Calu3 (cell line): Measurements from ENCODE around the gene MYB. TPM values are rescaled to one million over a fixed set of nuclear protein-coding genes. Genes with fewer than 3 reads are reported as not detected.
A peak's percentile ranks its signal among the peaks of the same experiment; 100 is the strongest.

Experiments
- BruUV-seq: library from RNA; stranded (reverse); fragments of 400-500 nt; replicated peaks from 2 replicates; lab custom pipeline; 2021; lab: Mats Ljungman, UMichigan
- CTCF ChIA-PET: fragments of 300-600 bp; sonication (Branson Sonifier 250); formaldehyde crosslinking; loops from one replicate; lab custom pipeline; 2022; ENCODE audit warnings: antibody characterized with exemption; lab: Charles Lee
- DNase-seq: peaks from one replicate; pipeline ENCODE4 v3.0.0; 2022
- H3K27ac Mint-ChIP-seq: one replicate; pipeline ENCODE4 v1.8.0; 2022; ENCODE audit warnings: mixed read lengths; ENCODE audit not compliant: unreplicated experiment
- H3K27me3 Mint-ChIP-seq: one replicate; pipeline ENCODE4 v1.8.0; 2022; ENCODE audit warnings: mixed read lengths; ENCODE audit not compliant: unreplicated experiment
- H3K36me3 Mint-ChIP-seq: one replicate; pipeline ENCODE4 v1.8.0; 2022; ENCODE audit warnings: mild to moderate bottlenecking, moderate library complexity, mixed read lengths; ENCODE audit not compliant: insufficient read depth, unreplicated experiment
- H3K4me1 Mint-ChIP-seq: one replicate; pipeline ENCODE4 v1.8.0; 2022; ENCODE audit warnings: mild to moderate bottlenecking, low read depth, mixed read lengths; ENCODE audit not compliant: unreplicated experiment
- H3K4me3 Mint-ChIP-seq: one replicate; pipeline ENCODE4 v1.8.0; 2022; ENCODE audit warnings: mild to moderate bottlenecking, low read depth, moderate library complexity, mixed read lengths; ENCODE audit not compliant: unreplicated experiment
- H3K9me3 Mint-ChIP-seq: one replicate; pipeline ENCODE4 v1.8.0; 2022; ENCODE audit warnings: low read depth, mixed read lengths; ENCODE audit not compliant: unreplicated experiment
- CTCF ChIP-seq: fragments of 200-600 bp; IDR thresholded peaks from one replicate; pipeline ENCODE4 v1.8.0; 2022; ENCODE audit warnings: antibody characterized with exemption; ENCODE audit not compliant: unreplicated experiment
- intact Hi-C: fragments of 100-400 bp; cut with micrococcal nuclease; formaldehyde crosslinking; loops from one replicate; pipeline ENCODE4 v1.10.0; 2022; ENCODE audit not compliant: unreplicated experiment
- total RNA-seq: library from RNA; stranded (reverse); gene quantifications from 2 replicates; pipeline ENCODE4 v1.2.3, GENCODE V29; 2022

Gene MYB
- total RNA-seq, 1 experiment from 2014 or later = 3.1 TPM

DNA sequence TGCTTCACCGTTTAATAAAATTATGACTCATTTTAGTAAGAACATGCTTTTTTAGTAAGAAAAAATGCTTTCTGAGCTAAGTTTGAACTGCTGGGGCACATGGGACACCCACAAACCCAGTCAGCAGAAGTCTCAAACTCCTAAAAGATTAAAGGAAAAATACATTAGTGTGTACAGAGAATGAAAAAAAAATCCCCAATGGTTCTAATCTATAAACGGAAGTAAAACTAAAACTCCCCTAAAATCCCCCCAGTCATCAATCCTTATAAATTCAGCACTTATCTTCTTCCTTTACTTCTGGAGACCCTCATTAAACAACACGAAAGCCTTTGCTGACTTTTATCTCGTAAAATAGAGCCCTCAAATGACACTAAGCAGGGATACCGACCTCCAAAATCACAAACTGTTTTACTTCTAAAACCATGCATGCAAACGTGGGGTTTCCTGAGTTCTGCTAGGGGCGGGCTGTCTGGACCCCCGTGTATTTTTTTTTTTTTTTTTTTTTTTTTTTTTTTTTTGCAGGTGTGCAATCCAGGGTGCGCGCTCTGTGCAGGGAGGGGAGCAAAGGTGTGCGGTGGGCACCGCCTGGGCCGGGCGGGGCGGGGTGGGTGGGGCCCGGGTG is 1.1 kb upstream of the MYB start:
- Mint-ChIP-seq H3K36me3 (peaks cover 27% of the 10 kb centered on the region), H3K27ac (no peak overlapping the region), H3K4me1 (no peaks in the 10 kb centered on the region), H3K9me3 (no peaks in the 10 kb centered on the region), H3K4me3 (peak overlapping the region; percentile 84), H3K27me3 (no peaks in the 10 kb centered on the region)
- no TSS peak for BruUV-seq
- intact Hi-C loops = no loop called here
- CTCF ChIA-PET = interaction anchor here (0.7 to 0.9 kb wide), 2 partner anchors 90 to 347 kb away, joined by 3 to 7 read pairs; no protein-coding TSS in a partner anchor
- no peak for DNase-seq
- TF ChIP-seq CTCF = no peak

GRCh38 chr6:135181333-135182070 is 394 bp downstream of the MYB start:
- H3K4me1 Mint-ChIP-seq = no peaks in the 10 kb centered on the region
- no TSS peak for BruUV-seq
- peaks cover 27% of the 10 kb centered on the region for H3K36me3 Mint-ChIP-seq
- peak overlapping the region; percentile 84 for H3K4me3 Mint-ChIP-seq
- H3K27ac Mint-ChIP-seq = no peak overlapping the region
- intact Hi-C loops = no loop called here
- CTCF ChIA-PET = interaction anchor here (0.6 to 0.9 kb wide), 2 partner anchors 15 to 88 kb away, joined by 3 to 5 read pairs; no protein-coding TSS in a partner anchor
- no peaks in the 10 kb centered on the region for H3K9me3 Mint-ChIP-seq
- H3K27me3 Mint-ChIP-seq = no peaks in the 10 kb centered on the region
- no peak for DNase-seq
- TF ChIP-seq CTCF = no peak

- Mint-ChIP-seq H3K9me3 (no peaks in the 10 kb centered on the region), H3K27me3 (no peaks in the 10 kb centered on the region), H3K36me3 (peaks cover 27% of the 10 kb centered on the region), H3K27ac (no peak overlapping the region), H3K4me1 (no peaks in the 10 kb centered on the region), H3K4me3 (peak overlapping the region; percentile 84)
- DNase-seq = peak; percentile 10
- BruUV-seq = no TSS peak
- CTCF ChIA-PET = interaction anchor here (0.6 kb wide), 1 partner anchor 263 kb away, joined by 7 read pairs; no protein-coding TSS in a partner anchor
- TF ChIP-seq CTCF = no peak
- intact Hi-C loops = no loop called here
These were observed 1.2 kb downstream of the MYB start for GRCh38 chr6:135182071-135183001.

- no peaks in the 10 kb centered on the region for H3K4me1 Mint-ChIP-seq
- no peak for TF ChIP-seq CTCF
- no TSS peak for BruUV-seq
- H3K9me3 Mint-ChIP-seq = no peaks in the 10 kb centered on the region
- H3K4me3 Mint-ChIP-seq = peak overlapping the region; percentile 84
- intact Hi-C loops = no loop called here
- peak; percentile 64 for DNase-seq
- H3K27me3 Mint-ChIP-seq = no peaks in the 10 kb centered on the region
- CTCF ChIA-PET = interaction anchor here (0.6 to 1.1 kb wide), 2 partner anchors 123 to 262 kb away, joined by 3 to 7 read pairs; no protein-coding TSS in a partner anchor
- no peak overlapping the region for H3K27ac Mint-ChIP-seq
- peaks cover 27% of the 10 kb centered on the region for H3K36me3 Mint-ChIP-seq
These were observed 2.0 kb downstream of the MYB start for GRCh38 chr6:135183002-135183531.
